GM12878 (cell line): ENCODE results near the gene ARHGAP26. TPM values are rescaled to one million over a fixed set of nuclear protein-coding genes. Genes with fewer than 3 reads are reported as not detected.
A peak's percentile ranks its signal among the peaks of the same experiment; 100 is the strongest.

ENCODE experiments used
- ATAC-seq: fragments of 200-7000 bp; cut with Tn5 transposase; 3 replicates; pipeline ENCODE4 v1.9.1; 2020; ENCODE audit warnings: mild to moderate bottlenecking, moderate library complexity
- BruUV-seq: library from RNA; stranded (reverse); fragments of 400-500 nt; replicated peaks from 2 replicates; lab custom pipeline; 2021; lab: Mats Ljungman, UMichigan
- CTCF ChIA-PET: fragments of 300-600 bp; sonication (Branson Sonifier 250); formaldehyde crosslinking; extraction: SDS; loops from one replicate; lab custom pipeline; 2021; ENCODE audit warnings: inconsistent platforms; lab: Yijun Ruan, JAX
- POLR2A ChIA-PET: fragments of 350-600 bp; formaldehyde crosslinking; extraction: SDS; loops from one replicate; lab custom pipeline; 2021; ENCODE audit warnings: inconsistent platforms; lab: Charles Lee
- RAD21 ChIA-PET: fragments of 300-600 bp; sonication (Branson Sonifier 250); formaldehyde crosslinking; loops from one replicate; lab custom pipeline; 2023; ENCODE audit warnings: antibody characterized with exemption; ENCODE audit not compliant: unreplicated experiment; lab: Charles Lee
- SMC1A ChIA-PET: fragments of 300-600 bp; sonication (Branson Sonifier 250); formaldehyde crosslinking; loops from one replicate; lab custom pipeline; 2023; ENCODE audit not compliant: unreplicated experiment, uncharacterized antibody; lab: Charles Lee
- DNase-seq: peaks from one replicate; pipeline ENCODE4 v3.0.0-alpha.2; 2011; ENCODE audit warnings: low read depth, low spot score
- FAIRE-seq: peaks from 3 replicates; lab custom pipeline; 2011; peaks lifted over from hg19 to GRCh38; lab: Jason Lieb, UNC
- H2AFZ ChIP-seq: 2 replicates; pipeline ENCODE4 v1.6.0; 2011; ENCODE audit warnings: low read depth, low read length, control low read depth; ENCODE audit not compliant: control insufficient read depth
- H3K27ac ChIP-seq: 2 replicates; pipeline ENCODE4 v1.5.1; 2011; ENCODE audit warnings: control low read depth; ENCODE audit not compliant: control insufficient read depth, insufficient read depth
- H3K27me3 ChIP-seq, 2 experiments: replicated peaks in 1 of 2; 2 replicates each; pipeline versions ENCODE4 v1.6.0 to v1.6.1; 2011; ENCODE audit warnings: low read length in 1 of 2; ENCODE audit not compliant: control insufficient read depth in 2 of 2, insufficient read depth in 2 of 2
- H3K36me3 ChIP-seq, 2 experiments: 2 replicates each; pipeline ENCODE4 v1.5.1; 2011; ENCODE audit warnings: low read length in 1 of 2; ENCODE audit not compliant: control insufficient read depth in 2 of 2, insufficient read depth in 2 of 2
- H3K4me1 ChIP-seq: 2 replicates; pipeline ENCODE4 v1.6.1; 2011; ENCODE audit warnings: mild to moderate bottlenecking, low read length, moderate library complexity, mixed read lengths; ENCODE audit not compliant: control insufficient read depth, insufficient read depth
- H3K4me2 ChIP-seq: 2 replicates; pipeline ENCODE4 v1.6.0; 2011; ENCODE audit warnings: control low read depth; ENCODE audit not compliant: control insufficient read depth, insufficient read depth
- H3K4me3 ChIP-seq: fragments of 200-600 bp; sonication (generic); 2 replicates; pipeline ENCODE4 v1.5.1; 2016
- H3K79me2 ChIP-seq: 2 replicates; pipeline ENCODE4 v1.6.0; 2011; ENCODE audit warnings: low read length; ENCODE audit not compliant: control insufficient read depth, insufficient read depth
- H3K9ac ChIP-seq: 2 replicates; pipeline ENCODE4 v1.8.0; 2011; ENCODE audit warnings: low read length, control low read depth, mixed read lengths; ENCODE audit not compliant: control insufficient read depth, insufficient read depth
- H3K9me3 ChIP-seq: replicated peaks from 3 replicates; pipeline ENCODE4 v1.5.1; 2011; ENCODE audit warnings: mild to moderate bottlenecking, low read length; ENCODE audit not compliant: control insufficient read depth, insufficient read depth
- H4K20me1 ChIP-seq: 2 replicates; pipeline ENCODE4 v1.6.0; 2011; ENCODE audit not compliant: control insufficient read depth, insufficient read depth
- BCLAF1 ChIP-seq: fragments of 450-650 bp; IDR thresholded peaks from 2 replicates; pipeline ENCODE4 v1.6.1; 2017; ENCODE audit warnings: antibody characterized with exemption, mild to moderate bottlenecking, moderate library complexity
- BHLHE40 ChIP-seq, 2 experiments: fragments of 450-650 bp in 1 of 2; IDR thresholded peaks; 2 replicates each; pipeline ENCODE4 v1.6.1; 2011 to 2017; ENCODE audit warnings: low read depth in 2 of 2, borderline replicate concordance in 1 of 2, improper control_type of control experiment in 1 of 2, low read length in 1 of 2, mild to moderate bottlenecking in 1 of 2
- BRCA1 ChIP-seq: IDR thresholded peaks from 2 replicates; pipeline ENCODE4 v1.6.1; 2011; ENCODE audit warnings: low read depth, low read length, improper control_type of control experiment
- CHD4 ChIP-seq: fragments of 200-600 bp; sonication (generic); IDR thresholded peaks from 2 replicates; pipeline ENCODE4 v1.6.1; 2016; ENCODE audit warnings: mild to moderate bottlenecking
- E2F8 ChIP-seq: fragments of 450-650 bp; IDR thresholded peaks from 2 replicates; pipeline ENCODE4 v1.6.1; 2018; ENCODE audit warnings: mild to moderate bottlenecking, low read depth, moderate library complexity; ENCODE audit not compliant: partially characterized antibody
- IRF3 ChIP-seq: fragments of 450-650 bp; IDR thresholded peaks from 2 replicates; pipeline ENCODE4 v1.6.1; 2014; ENCODE audit warnings: mild to moderate bottlenecking
- RAD51 ChIP-seq: fragments of 450-650 bp; IDR thresholded peaks from 2 replicates; pipeline ENCODE4 v1.6.1; 2016; ENCODE audit warnings: moderate library complexity, mild to moderate bottlenecking, inconsistent platforms
- SUPT20H ChIP-seq: IDR thresholded peaks from 2 replicates; pipeline ENCODE4 v1.6.1; 2011; ENCODE audit warnings: low read depth, mild to moderate bottlenecking, low read length, moderate library complexity, borderline replicate concordance; ENCODE audit not compliant: control insufficient read depth
- ZBTB33 ChIP-seq: fragments of 450-650 bp; IDR thresholded peaks from 2 replicates; pipeline ENCODE4 v1.6.1; 2017; ENCODE audit warnings: mild to moderate bottlenecking
- ZZZ3 ChIP-seq: IDR thresholded peaks from 2 replicates; pipeline ENCODE4 v1.6.1; 2011; ENCODE audit warnings: low read depth; ENCODE audit not compliant: control insufficient read depth, insufficient read length
- WGBS: methylation state at CpG from one replicate; pipeline ENCODE4 v1.1.6; 2016; ENCODE audit warnings: low lambda C conversion rate; ENCODE audit not compliant: insufficient replicate concordance, insufficient coverage; ENCODE audit errors: missing lambda C conversion rate; 5-methylcytosine and 5-hydroxymethylcytosine counted together
- in situ Hi-C: fragments of 300-500 bp; cut with MboI; formaldehyde crosslinking; loops from 9 replicates; pipeline ENCODE4 v1.14.3; 2018; ENCODE audit warnings: mixed read lengths
- intact Hi-C: fragments of 100-400 bp; cut with micrococcal nuclease; formaldehyde crosslinking; loops from one replicate; pipeline ENCODE4 v1.14.2; 2022; ENCODE audit not compliant: unreplicated experiment
- polyA plus RNA-seq, 11 experiments: library from polyadenylated mRNA; depleted of rRNA in 4 of 11; unstranded in 6 of 11; stranded (reverse) in 5 of 11; fragments of >200 nt; fragmentation: Nextera tagmentation in 4 of 11; fragmentation: Illumina TruSeq in 1 of 11; extraction: Ambion mirVana in 4 of 11; extraction: Trizol in 1 of 11; gene quantifications; 1 replicate in 1 of 11; 2 replicates in 10 of 11; pipeline versions ENCODE4 v1.2.1 to v1.2.3, GENCODE V29; 2011 to 2016; ENCODE audit warnings: inconsistent platforms in 2 of 11, missing spikeins in 2 of 11, low read depth in 1 of 11
- total RNA-seq, 4 experiments: library from RNA; depleted of rRNA in 3 of 4; stranded (reverse); fragments of >200 nt in 3 of 4; fragmentation: Illumina TruSeq in 1 of 4; extraction: Trizol in 1 of 4; gene quantifications; 2 replicates each; pipeline versions ENCODE4 v1.2.1 to v1.2.3, GENCODE V29; 2013 to 2021
- TF ChIP-seq, protein P1 (sequence below): IDR thresholded peaks from 2 replicates; pipeline ENCODE4 v1.6.1; 2011; ENCODE audit warnings: borderline replicate concordance, low read depth, mild to moderate bottlenecking, moderate library complexity, low read length; ENCODE audit not compliant: insufficient read depth, poor library complexity, severe bottlenecking

The ARHGAP26 gene
- total and polyA plus RNA-seq, 10 of the 15 experiments (the other 5 are each of a cell fraction or from before 2014, with no cell fraction given): 9.4 to 41.5 (median 19.3) TPM

DNA sequence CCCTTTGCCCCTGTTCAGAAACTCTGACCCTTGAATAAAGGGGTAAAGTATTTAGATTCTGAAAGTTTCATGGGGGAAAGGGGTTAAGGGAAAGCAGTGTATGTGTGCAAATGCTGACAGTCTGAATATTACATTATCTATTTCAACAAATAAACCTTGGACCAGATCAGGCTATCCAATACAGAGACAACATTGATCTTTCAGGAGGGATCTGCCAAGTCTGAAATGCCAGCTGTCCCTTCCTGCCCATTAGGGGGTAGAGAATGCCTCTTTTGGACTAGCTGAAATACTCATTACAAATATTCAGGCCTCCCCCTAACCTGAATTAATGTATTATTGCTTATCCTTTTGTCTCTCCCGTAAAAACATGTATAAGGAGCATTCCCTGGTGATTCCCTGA is 413.8 kb downstream of the ARHGAP26 start:
- BruUV-seq: no TSS peak
- RAD21 ChIA-PET: interaction anchor here (1.1 to 10.8 kb wide), 19 partner anchors 10 to 217 kb away, joined by 3 to 227 read pairs (median 15); no protein-coding TSS in a partner anchor
- intact Hi-C loops: loop anchor here (1.0 kb wide), 2 partner anchors 22 to 46 kb away; no protein-coding TSS in a partner anchor
- TF ChIP-seq, protein P1, sequence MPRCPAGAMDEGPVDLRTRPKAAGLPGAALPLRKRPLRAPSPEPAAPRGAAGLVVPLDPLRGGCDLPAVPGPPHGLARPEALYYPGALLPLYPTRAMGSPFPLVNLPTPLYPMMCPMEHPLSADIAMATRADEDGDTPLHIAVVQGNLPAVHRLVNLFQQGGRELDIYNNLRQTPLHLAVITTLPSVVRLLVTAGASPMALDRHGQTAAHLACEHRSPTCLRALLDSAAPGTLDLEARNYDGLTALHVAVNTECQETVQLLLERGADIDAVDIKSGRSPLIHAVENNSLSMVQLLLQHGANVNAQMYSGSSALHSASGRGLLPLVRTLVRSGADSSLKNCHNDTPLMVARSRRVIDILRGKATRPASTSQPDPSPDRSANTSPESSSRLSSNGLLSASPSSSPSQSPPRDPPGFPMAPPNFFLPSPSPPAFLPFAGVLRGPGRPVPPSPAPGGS: no peak
- no peak for TF ChIP-seq RAD51
- no peak for TF ChIP-seq ZBTB33
- TF ChIP-seq BHLHE40 (IDR thresholded peaks at IDR 0.05; ENCODE audit: borderline replicate concordance in 1 of 2, low read depth in 2 of 2, low read length in 1 of 2): no peak
- no peak for TF ChIP-seq SUPT20H
- TF ChIP-seq ZZZ3: no peak
- TF ChIP-seq BCLAF1: no peak
- TF ChIP-seq IRF3: no peak
- TF ChIP-seq CHD4: no peak
- no peak for TF ChIP-seq E2F8
- TF ChIP-seq BRCA1: no peak

More for the DNA sequence above, 413.8 kb downstream of the ARHGAP26 start:
- SMC1A ChIA-PET: interaction anchor here (0.5 to 12.3 kb wide), 19 partner anchors 8 to 209 kb away, joined by 3 to 193 read pairs (median 11); no protein-coding TSS in a partner anchor
- Histone ChIP-seq H2AFZ (peak overlapping the region; percentile 81), H4K20me1 (no peaks in the 10 kb centered on the region), H3K27ac (peak overlapping the region; percentile 90), H3K9me3 (no peaks in the 10 kb centered on the region), H3K9ac (peak overlapping the region; percentile 13), H3K4me1 (peaks cover 61% of the 10 kb centered on the region), H3K79me2 (no peaks in the 10 kb centered on the region; the same call in 1 of the 2 replicates), H3K36me3 (peaks cover 0 to 3% of the 10 kb centered on the region in 2 experiments; a peak in 1 of 4 replicates), H3K4me2 (0 out of 2 replicates have a peak overlapping the region, but pooled peaks have one; percentile 67), H3K27me3 (no peaks in the 10 kb centered on the region), H3K4me3 (no peak overlapping the region)
- CTCF ChIA-PET: interaction anchor here (0.8 to 8.7 kb wide), 12 partner anchors 13 to 219 kb away, joined by 3 to 82 read pairs (median 4); partner anchors contain the start of gene NR3C1
- POLR2A ChIA-PET: interaction anchor here (0.7 to 5.8 kb wide), 15 partner anchors 9 to 164 kb away, joined by 3 to 60 read pairs (median 6); no protein-coding TSS in a partner anchor
- WGBS: 95% methylated on average over 1 of the region's 1 CpG
- ATAC-seq (no peak), FAIRE-seq (no peak), DNase-seq (no peak)
- in situ Hi-C loops: no loop called here
